WTC11 (cell line): ENCODE measurements around the gene PLD3. TPM values are rescaled to one million over a fixed set of nuclear protein-coding genes. Genes with fewer than 3 reads are reported as not detected.

ENCODE experiments used
- ATAC-seq: fragments of 200-7000 bp; cut with Tn5 transposase; 2 replicates; pipeline ENCODE4 v1.10.0; 2021; ENCODE audit warnings: mild to moderate bottlenecking, moderate library complexity
- CTCF ChIA-PET: fragments of 300-600 bp; sonication (Branson Sonifier 250); formaldehyde crosslinking; loops from one replicate; lab custom pipeline; 2021; ENCODE audit warnings: antibody characterized with exemption; lab: Charles Lee
- POLR2A ChIA-PET: fragments of 350-600 bp; sonication (Branson Sonifier 250); formaldehyde crosslinking; loops from one replicate; lab custom pipeline; 2021; ENCODE audit warnings: antibody characterized with exemption; lab: Charles Lee
- DNase-seq: peaks from one replicate; pipeline ENCODE4 v3.0.0; 2021; ENCODE audit warnings: low spot score
- H3K27ac Mint-ChIP-seq: 2 replicates; pipeline ENCODE4 v1.8.0; 2021; ENCODE audit warnings: mixed read lengths
- H3K27me3 Mint-ChIP-seq: 2 replicates; pipeline ENCODE4 v1.8.0; 2021; ENCODE audit warnings: low read depth, mild to moderate bottlenecking, moderate library complexity, mixed read lengths
- H3K36me3 Mint-ChIP-seq: 2 replicates; pipeline ENCODE4 v1.8.0; 2021; ENCODE audit warnings: mixed read lengths
- H3K4me1 Mint-ChIP-seq: 2 replicates; pipeline ENCODE4 v1.8.0; 2022; ENCODE audit warnings: mixed read lengths
- H3K4me3 Mint-ChIP-seq: 2 replicates; pipeline ENCODE4 v1.8.0; 2021; ENCODE audit warnings: mild to moderate bottlenecking, moderate library complexity, mixed read lengths
- H3K9me3 Mint-ChIP-seq: 2 replicates; pipeline ENCODE4 v1.8.0; 2021; ENCODE audit warnings: mixed read lengths
- CBFB ChIP-seq: sonication (generic); formaldehyde crosslinking; IDR thresholded peaks from 2 replicates; pipeline ENCODE4 v1.8.1; 2022; ENCODE audit warnings: mild to moderate bottlenecking, low read depth, missing genetic modification reagents
- CREM ChIP-seq: sonication (generic); formaldehyde crosslinking; IDR thresholded peaks from 2 replicates; pipeline ENCODE4 v1.8.1; 2022; ENCODE audit warnings: mild to moderate bottlenecking, missing genetic modification reagents, moderate library complexity
- CTCF ChIP-seq: fragments of 200-600 bp; IDR thresholded peaks from 2 replicates; pipeline ENCODE4 v1.8.0; 2022; ENCODE audit warnings: antibody characterized with exemption
- ESRRA ChIP-seq: sonication (generic); formaldehyde crosslinking; IDR thresholded peaks from 2 replicates; pipeline ENCODE4 v1.8.1; 2022; ENCODE audit warnings: mild to moderate bottlenecking, missing genetic modification reagents, borderline replicate concordance
- FOXJ3 ChIP-seq: sonication (generic); formaldehyde crosslinking; IDR thresholded peaks from 2 replicates; pipeline ENCODE4 v1.9.0; 2021; ENCODE audit warnings: missing genetic modification reagents, mild to moderate bottlenecking, borderline replicate concordance
- KAT7 ChIP-seq: sonication (generic); formaldehyde crosslinking; IDR thresholded peaks from 2 replicates; pipeline ENCODE4 v1.8.1; 2023; ENCODE audit warnings: missing genetic modification reagents, mild to moderate bottlenecking, borderline replicate concordance
- MLX ChIP-seq: sonication (generic); formaldehyde crosslinking; IDR thresholded peaks from 2 replicates; pipeline ENCODE4 v1.8.1; 2023; ENCODE audit warnings: mild to moderate bottlenecking, missing genetic modification reagents, moderate library complexity
- MXD4 ChIP-seq: fragments of 250-450 bp; sonication (Bioruptor Pico); IDR thresholded peaks from 2 replicates; pipeline ENCODE4 v1.8.0; 2021; ENCODE audit warnings: mild to moderate bottlenecking, moderate library complexity, borderline replicate concordance
- NR3C1 ChIP-seq: sonication (generic); formaldehyde crosslinking; conservative IDR thresholded peaks from 2 replicates; pipeline ENCODE4 v1.8.1; 2023; ENCODE audit warnings: low read depth, mild to moderate bottlenecking, missing genetic modification reagents
- PRRX2 ChIP-seq: fragments of 250-450 bp; sonication (Bioruptor Pico); IDR thresholded peaks from 2 replicates; pipeline ENCODE4 v1.8.0; 2021; ENCODE audit warnings: mild to moderate bottlenecking
- RELA ChIP-seq: sonication (generic); formaldehyde crosslinking; IDR thresholded peaks from 2 replicates; pipeline ENCODE4 v1.8.1; 2022; ENCODE audit warnings: missing genetic modification reagents, mild to moderate bottlenecking, borderline replicate concordance
- SP1 ChIP-seq: sonication (generic); formaldehyde crosslinking; conservative IDR thresholded peaks from 2 replicates; pipeline ENCODE4 v1.8.1; 2022; ENCODE audit warnings: missing genetic modification reagents
- USF1 ChIP-seq: sonication (generic); formaldehyde crosslinking; IDR thresholded peaks from 2 replicates; pipeline ENCODE4 v1.8.0; 2022; ENCODE audit warnings: mild to moderate bottlenecking, missing genetic modification reagents
- ZBTB43 ChIP-seq: sonication (generic); formaldehyde crosslinking; IDR thresholded peaks from 2 replicates; pipeline ENCODE4 v1.8.1; 2023; ENCODE audit warnings: mild to moderate bottlenecking, missing genetic modification reagents
- ZMAT4 ChIP-seq: fragments of 250-450 bp; sonication (Bioruptor Pico); IDR thresholded peaks from 2 replicates; pipeline ENCODE4 v1.9.0; 2021; ENCODE audit warnings: mild to moderate bottlenecking
- ZNF121 ChIP-seq: sonication (generic); formaldehyde crosslinking; IDR thresholded peaks from 2 replicates; pipeline ENCODE4 v1.8.0; 2023; ENCODE audit warnings: missing genetic modification reagents
- ZNF232 ChIP-seq: sonication (generic); formaldehyde crosslinking; IDR thresholded peaks from 2 replicates; pipeline ENCODE4 v1.8.0; 2022; ENCODE audit warnings: mild to moderate bottlenecking, missing genetic modification reagents
- ZNF281 ChIP-seq: sonication (generic); formaldehyde crosslinking; IDR thresholded peaks from 2 replicates; pipeline ENCODE4 v1.8.0; 2023; ENCODE audit warnings: mild to moderate bottlenecking, missing genetic modification reagents
- ZNF317 ChIP-seq: sonication (generic); formaldehyde crosslinking; IDR thresholded peaks from 2 replicates; pipeline ENCODE4 v1.8.1; 2023; ENCODE audit warnings: low read depth, mild to moderate bottlenecking, moderate library complexity, missing genetic modification reagents, borderline replicate concordance
- ZNF396 ChIP-seq: fragments of 250-450 bp; sonication (Bioruptor Pico); IDR thresholded peaks from 2 replicates; pipeline ENCODE4 v1.8.0; 2021; ENCODE audit warnings: mild to moderate bottlenecking, moderate library complexity, borderline replicate concordance
- ZNF512 ChIP-seq: sonication (generic); formaldehyde crosslinking; IDR thresholded peaks from 2 replicates; pipeline ENCODE4 v1.8.1; 2022; ENCODE audit warnings: missing genetic modification reagents, borderline replicate concordance
- ZNF671 ChIP-seq: fragments of 250-450 bp; sonication (Bioruptor Pico); IDR thresholded peaks from 2 replicates; pipeline ENCODE4 v1.8.0; 2021; ENCODE audit warnings: mild to moderate bottlenecking
- ZSCAN18 ChIP-seq: fragments of 250-450 bp; sonication (Bioruptor Pico); IDR thresholded peaks from 2 replicates; pipeline ENCODE4 v2.1.2; 2022; ENCODE audit warnings: mild to moderate bottlenecking, moderate library complexity
- total RNA-seq: library from RNA; stranded (reverse); gene quantifications from 3 replicates; pipeline ENCODE4 v1.2.3, GENCODE V29; 2021

Gene PLD3
- total RNA-seq, 1 experiment from 2014 or later: 190 TPM

GRCh38 chr19:40393894-40394815 lies 45.7 kb downstream of the PLD3 start:
- peaks cover 7% of the 10 kb centered on the region for H3K4me1 Mint-ChIP-seq
- H3K36me3 Mint-ChIP-seq: no peaks in the 10 kb centered on the region
- TF ChIP-seq ZNF232 (no peak), ZMAT4 (CRISPR knock-in tag) (no peak), ZNF396 (CRISPR knock-in tag) (no peak), NR3C1 (CRISPR knock-in tag) (no peak), KAT7 (CRISPR knock-in tag) (no peak), ZNF512 (no peak), ZNF317 (CRISPR knock-in tag) (no peak)
- ChIA-PET POLR2A (interaction anchor here (0.6 kb wide), 1 partner anchor 40 kb away, joined by 4 read pairs; no protein-coding TSS in a partner anchor), CTCF (interaction anchor here (0.7 to 1.8 kb wide), 3 partner anchors 26 to 129 kb away, joined by 3 to 5 read pairs (median 5); no protein-coding TSS in a partner anchor)
- peaks cover 22% of the 10 kb centered on the region for H3K27me3 Mint-ChIP-seq
- no peaks in the 10 kb centered on the region for H3K9me3 Mint-ChIP-seq
- no peak overlapping the region for H3K4me3 Mint-ChIP-seq
- no peak overlapping the region for H3K27ac Mint-ChIP-seq
- DNase-seq: no peak
- no peak for ATAC-seq

- CTCF ChIA-PET: interaction anchor here (0.9 to 2.0 kb wide), 4 partner anchors 14 to 128 kb away, joined by 3 to 12 read pairs (median 4); no protein-coding TSS in a partner anchor
- H3K4me1 Mint-ChIP-seq: peaks cover 10% of the 10 kb centered on the region
- H3K9me3 Mint-ChIP-seq: no peaks in the 10 kb centered on the region
- ATAC-seq (no peak), DNase-seq (no peak)
- no peak overlapping the region for H3K27ac Mint-ChIP-seq
- H3K36me3 Mint-ChIP-seq: no peaks in the 10 kb centered on the region
- POLR2A ChIA-PET: interaction anchor here (0.6 kb wide), 1 partner anchor 41 kb away, joined by 4 read pairs; no protein-coding TSS in a partner anchor
- no peak overlapping the region for H3K4me3 Mint-ChIP-seq
- peaks cover 28% of the 10 kb centered on the region for H3K27me3 Mint-ChIP-seq
- no peak for TF ChIP-seq ZNF121
- no peak for TF ChIP-seq MXD4 (CRISPR knock-in tag)
- TF ChIP-seq ZSCAN18: no peak
- TF ChIP-seq NR3C1 (CRISPR knock-in tag): no peak
- no peak for TF ChIP-seq ZBTB43 (CRISPR knock-in tag)
- TF ChIP-seq CREM (CRISPR knock-in tag): no peak
- no peak for TF ChIP-seq PRRX2 (CRISPR knock-in tag)
- TF ChIP-seq ZNF281 (CRISPR knock-in tag): no peak
- no peak for TF ChIP-seq CTCF
- TF ChIP-seq SP1 (CRISPR knock-in tag): no peak
- TF ChIP-seq CBFB: no peak
- no peak for TF ChIP-seq ZNF671 (CRISPR knock-in tag)
- TF ChIP-seq MLX: no peak
- no peak for TF ChIP-seq USF1 (CRISPR knock-in tag)
- TF ChIP-seq FOXJ3: no peak
- no peak for TF ChIP-seq RELA (CRISPR knock-in tag)
- TF ChIP-seq ESRRA (CRISPR knock-in tag): no peak
Observed at GRCh38 chr19:40394816-40395210, 46.3 kb downstream of the PLD3 start.
